Activated CD4-positive, alpha-beta T cell treated with anti-CD3 and anti-CD28 coated beads, Interleukin-2, amount 50 U/mL, for 16 hours (primary cell): ENCODE measurements around the gene DEDD2.

ENCODE experiments used
- DNase-seq: peaks from one replicate; pipeline ENCODE4 v3.0.0-alpha.2; 2020

Gene DEDD2

DNA sequence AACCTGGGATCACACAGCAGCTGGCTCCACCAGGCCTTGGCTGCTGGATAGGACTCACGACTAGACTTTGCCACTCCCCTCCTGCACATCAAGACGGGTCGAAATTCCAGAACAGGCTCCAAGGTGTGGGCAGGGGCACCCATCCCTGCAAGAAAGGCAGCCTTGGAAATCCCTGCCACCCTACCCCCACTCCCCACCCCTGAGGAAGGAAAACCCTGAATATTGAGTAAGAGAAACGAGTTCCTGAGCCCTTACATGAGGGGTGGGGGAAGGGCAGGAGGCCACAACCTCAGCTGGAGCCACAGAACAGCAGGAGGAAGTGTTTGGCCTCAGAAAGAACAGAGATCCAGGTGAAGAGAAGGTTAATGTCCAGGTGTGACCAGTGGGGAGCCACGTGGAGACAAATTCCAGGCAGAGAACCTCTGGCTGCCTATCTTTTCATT is 20.1 kb downstream of the DEDD2 start:
- no peak for DNase-seq

DNA sequence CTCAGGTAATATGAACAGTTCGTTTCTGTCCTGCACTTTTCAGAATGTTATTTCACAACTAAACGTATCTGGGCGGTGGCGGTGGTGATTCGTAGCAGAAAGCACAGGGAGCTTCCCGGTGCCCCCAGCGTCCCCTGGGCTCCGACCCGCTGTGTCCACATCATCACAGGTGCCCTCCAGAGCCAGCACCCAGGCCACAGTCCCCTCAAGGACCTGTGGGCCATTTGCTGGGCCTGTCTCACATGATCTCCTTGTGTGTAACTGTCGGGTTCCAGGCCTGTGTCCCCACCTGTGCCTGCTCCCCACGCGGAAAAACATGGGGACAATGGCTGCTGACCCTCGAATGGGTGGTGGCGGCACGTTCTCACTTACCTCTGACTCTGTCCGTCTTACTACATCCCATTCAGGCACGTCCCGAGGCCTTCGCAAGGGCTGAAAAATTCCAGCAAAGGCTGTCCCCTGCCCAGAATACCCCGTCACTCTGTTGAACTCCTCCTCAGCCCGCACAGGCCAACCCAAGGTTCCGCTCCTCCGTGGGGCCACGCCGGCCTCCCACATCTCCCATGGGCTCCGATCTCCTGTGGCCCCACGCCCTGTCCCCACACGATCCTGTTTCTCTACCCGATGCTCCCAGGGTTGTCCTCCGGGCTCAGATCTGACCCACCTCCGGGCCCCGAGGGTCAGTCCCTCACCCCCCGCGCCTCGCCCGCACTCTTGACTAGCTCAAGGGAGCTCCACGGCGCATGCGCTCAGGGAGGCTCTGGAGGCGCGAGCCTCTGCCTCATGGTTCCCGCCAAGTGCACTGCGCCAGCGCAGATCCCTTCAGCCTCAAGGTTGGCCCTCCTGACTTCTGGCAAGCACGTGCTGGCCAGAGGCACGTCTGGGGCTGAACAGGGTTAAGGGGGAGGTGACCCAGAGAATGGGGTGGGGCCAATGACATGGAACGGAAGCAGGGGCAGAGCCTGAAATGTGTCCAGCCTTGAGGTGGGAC is 21.2 kb downstream of the DEDD2 start:
- no peak for DNase-seq

DNA sequence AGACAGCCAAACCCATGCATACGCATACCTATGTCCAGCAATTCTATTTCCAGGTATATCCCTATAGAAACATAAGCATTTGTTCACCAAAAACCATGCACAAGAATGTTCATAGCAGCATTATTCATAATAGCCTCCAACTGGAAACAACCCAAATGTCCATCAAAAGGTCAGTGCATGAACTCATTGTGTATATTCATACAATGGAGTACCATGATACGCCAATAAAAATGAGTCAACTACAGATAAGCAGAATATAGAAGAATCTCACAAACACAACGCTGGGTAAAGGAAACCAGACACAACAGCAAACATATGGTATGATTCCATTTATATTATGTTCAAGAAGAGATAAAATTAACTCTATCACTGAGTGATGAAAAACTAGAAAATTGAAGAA is 23.8 kb downstream of the DEDD2 start:
- DNase-seq, result no peak

DNA sequence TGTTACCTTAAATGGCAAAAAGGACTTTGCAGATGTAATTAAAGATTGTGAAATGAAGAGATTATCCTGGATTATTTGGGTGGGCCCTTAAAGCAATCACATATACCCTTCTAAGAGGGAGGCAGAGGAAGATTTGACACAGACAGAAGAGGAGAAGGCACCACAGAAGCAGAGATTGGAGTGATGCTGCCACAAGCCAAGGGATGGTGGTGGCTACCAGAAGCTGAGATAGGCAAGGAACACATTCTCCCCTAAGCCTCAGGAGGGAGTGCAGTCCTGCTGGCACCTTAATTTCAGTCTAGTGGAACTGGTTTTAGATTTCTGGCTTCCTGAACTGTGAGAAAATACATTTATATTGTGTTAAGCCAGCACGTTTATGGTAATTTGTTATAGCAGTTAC is 24.2 kb downstream of the DEDD2 start:
- no peak for DNase-seq

DNA sequence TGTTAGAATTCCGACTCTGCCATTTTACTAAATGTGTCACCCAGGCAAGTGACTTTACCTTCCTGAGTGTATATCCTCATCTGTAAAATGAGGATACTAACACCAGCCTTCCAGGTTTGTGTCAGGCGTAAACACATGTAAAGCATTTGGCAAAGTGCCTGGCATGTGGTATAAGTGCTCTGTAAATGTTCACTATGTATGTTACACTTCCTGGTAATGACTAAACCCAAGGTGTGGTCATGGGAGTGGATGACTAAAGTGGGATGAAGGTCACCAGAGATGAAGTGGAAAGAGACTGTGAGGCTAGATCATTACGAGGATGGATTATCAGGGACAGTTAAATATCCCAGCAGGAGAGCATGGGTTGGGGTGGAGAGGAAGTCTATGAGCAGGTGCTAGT is 25.6 kb downstream of the DEDD2 start:
- DNase-seq, result peak; percentile 41

DNA sequence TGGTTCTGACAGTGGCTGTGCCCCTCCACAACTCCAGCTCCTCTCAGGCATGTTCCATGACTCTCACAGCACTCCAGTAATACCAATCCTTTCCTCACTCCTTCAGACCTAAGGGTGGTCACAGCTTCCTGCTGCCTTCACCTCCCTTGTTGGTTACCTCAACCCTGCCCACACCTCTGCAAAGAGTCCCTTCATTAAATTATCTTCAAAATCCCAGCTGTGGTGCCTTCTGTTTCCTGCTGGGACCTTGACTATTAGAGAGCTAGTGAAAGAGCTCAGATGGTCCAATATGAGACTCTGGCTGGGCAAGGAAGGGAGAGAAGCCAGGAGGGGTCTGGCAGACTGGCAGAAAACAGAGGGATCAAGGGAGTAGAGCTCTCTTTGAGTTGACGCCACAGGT is 26.1 kb downstream of the DEDD2 start:
- no peak for DNase-seq

DNA sequence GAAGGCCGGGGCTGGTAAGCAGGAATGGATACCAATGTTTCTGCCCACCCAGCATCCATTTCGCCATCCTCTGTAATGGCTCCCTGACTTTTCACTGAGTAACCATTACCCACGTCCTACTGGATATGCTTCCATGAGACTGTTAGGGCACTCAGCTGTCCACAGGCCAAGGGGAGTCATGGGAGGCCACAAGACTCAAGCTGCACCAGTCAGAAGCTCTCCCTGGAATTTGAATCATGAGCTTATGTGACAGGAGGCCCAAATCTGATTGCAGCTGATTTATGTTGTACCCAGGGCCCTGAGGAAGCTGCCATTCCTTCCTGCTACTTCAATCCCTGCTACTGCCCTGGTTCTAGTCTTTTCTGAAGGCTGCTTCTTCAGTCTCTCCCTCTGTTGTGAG is 28.3 kb downstream of the DEDD2 start:
- no peak for DNase-seq

DNA sequence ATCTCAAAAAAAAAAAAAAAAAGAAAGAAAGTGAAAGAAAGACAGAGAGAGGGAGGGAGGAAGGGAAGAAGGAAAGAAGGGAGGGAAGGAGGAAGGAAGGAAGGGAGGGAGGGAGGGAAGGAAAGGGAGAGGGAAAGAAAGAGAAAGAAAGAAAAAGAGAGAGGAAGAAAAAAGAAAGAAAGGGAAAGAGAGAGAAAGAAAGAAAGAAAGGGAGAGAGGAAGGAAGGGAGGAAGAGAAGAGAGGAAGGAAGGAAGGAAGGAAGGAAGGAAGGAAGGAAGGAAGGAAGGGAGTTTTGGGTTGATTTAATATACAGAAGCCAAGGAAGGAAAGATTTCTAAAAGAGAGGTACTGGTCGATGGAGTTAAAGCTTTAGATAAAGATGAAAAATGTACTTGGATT is 28.8 kb downstream of the DEDD2 start:
- no peak for DNase-seq

DNA sequence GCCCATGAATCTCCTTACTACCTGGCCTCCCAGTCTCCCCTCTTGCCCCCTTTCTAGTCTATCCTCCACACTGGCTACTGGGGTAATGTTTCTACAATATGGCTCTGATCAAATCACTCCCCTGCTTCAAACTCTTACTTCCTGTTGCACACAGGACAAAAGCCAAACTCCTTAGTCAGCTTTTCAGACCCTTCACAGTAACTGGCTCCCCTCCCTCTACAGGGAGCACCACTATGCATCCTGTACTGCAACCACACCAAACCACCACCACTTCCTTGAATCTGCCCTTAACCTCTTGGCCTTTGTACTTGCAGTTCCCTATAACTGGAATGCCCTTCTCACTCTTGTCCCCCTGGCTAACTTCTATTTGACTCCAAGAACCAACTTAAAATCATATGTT is 32.2 kb downstream of the DEDD2 start:
- peak; percentile 68 for DNase-seq

DNA sequence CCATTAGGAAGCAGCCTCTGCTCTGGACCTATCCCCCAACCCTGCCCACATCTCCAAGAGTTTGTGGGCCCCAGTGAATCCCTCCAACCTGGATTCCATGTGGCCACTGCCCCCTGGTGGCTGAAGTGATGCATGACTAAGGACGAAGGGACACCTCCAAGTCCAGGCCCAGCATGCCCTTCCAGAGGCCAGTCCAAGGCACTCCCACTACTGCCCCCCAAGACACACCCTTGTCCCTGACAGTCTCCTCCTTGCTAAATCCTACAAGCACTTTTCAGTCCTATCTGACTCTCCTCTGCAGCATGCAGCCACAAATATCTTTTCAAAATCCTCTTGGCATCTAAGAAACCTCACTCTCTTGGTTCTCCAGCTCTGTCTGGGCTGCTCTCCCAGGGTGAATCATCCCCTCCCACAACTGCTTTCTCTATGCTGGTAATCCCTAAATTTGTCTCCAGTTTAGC is 33.0 kb downstream of the DEDD2 start:
- peak; percentile 74 for DNase-seq

DNA sequence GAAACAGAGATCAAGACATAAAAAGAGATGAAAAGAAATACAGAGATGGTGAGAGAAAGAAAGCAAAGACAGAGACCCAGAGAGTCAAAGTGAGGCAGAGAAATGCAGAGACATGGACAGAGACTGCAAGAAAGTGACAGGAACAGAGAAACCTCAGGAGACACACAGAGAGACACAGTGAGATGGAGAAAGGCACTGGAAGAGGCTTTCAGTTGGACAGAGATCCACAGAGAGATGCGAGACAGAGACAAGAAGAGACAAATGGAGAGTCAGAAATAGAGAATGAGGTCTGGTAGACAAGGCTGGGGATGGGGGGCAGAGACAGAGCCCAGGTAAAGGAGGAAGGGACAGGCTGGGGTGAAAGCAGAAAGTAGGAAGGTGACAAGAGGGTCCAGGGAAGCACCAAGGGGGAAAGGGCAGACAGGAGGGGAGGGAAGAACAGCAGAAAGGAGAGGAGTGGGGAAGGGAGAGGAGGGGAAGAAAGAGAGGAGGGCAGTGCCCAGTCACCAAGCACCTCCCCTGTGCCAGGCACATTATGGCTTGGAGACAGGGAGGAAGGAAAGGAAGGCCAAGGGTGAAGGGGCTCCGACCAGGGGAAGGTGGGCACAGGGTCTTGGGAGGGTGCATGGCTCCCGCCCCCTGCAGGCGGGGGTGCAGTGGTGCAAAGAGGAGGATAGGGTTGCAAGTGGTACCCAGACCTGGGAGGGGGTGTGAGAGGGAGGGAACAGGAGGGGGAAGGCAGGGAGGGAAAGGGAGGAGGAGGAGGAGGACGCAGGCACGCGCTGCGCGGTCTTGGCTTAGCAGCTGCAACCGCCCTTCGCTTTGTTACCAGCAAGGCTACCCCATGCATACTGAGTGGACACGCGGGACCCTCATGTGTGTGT is 38.4 kb downstream of the DEDD2 start:
- DNase-seq, result no peak

DNA sequence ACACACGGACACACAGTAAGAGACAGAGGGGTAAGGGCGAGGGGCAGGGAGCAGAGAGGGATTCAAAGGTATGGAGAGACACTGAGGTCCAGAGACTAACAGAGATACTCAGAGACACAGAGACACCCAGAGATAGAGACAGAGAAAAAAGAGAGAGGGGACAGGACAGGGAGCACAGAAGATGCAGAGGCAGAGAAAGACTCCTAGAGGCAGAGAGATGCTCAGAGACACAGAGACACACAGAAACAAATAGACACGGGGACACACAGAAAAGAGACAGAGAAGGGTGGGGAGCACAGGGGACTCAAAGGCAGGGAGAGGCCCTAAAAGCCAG is 39.8 kb downstream of the DEDD2 start:
- no peak for DNase-seq

DNA sequence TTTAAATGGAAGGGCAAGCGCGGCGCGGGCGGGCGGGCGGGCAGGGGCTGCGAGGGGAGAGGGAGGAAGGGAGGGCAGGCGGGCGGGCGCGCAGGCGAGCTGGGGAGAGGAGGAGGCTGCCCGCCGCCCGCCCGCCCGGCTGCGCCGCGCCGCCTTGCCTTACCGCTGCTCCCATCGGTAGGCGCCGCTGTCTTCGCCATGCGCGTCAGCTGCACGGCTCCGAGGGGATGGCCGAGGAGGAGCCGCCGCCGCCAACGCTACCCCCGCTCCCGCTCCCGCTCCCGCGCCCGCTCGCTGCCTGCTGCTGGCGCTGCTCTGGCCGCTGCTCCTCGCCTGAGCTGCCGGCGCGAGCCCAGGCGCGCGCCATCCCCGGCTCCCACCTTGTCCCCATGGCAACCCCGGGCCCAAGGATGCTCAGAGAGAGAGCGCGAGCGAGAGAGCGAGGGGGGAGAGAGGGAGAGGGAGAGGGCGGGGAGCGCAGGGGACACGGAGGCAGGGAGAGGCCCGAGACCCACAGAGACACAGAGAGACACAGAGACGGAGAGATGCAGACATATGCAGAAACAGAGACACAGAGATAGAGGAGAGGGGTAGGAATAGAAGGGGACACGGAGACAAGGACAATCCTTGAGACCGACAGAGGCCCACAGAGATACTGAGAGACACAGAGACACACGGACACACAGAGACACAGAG is 40.3 kb downstream of the DEDD2 start:
- DNase-seq, result peak; percentile 71

DNA sequence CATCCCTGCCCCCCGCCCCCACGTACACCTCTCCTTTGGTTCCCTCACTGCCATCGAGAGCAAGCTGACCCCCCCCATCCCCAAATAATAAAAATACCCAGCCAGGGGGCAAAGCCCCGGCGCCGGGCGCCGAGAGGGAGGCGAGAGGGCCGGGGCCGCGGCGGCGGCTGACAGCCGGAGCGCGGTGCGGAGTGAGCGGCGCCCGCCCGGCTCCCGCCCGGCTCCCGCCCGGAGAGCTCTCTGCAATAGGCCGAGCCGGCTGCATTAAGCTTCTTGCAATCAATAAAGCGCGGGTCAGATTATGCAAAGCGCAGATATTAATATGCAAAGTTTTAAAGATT is 40.9 kb downstream of the DEDD2 start:
- DNase-seq, result no peak

DNA sequence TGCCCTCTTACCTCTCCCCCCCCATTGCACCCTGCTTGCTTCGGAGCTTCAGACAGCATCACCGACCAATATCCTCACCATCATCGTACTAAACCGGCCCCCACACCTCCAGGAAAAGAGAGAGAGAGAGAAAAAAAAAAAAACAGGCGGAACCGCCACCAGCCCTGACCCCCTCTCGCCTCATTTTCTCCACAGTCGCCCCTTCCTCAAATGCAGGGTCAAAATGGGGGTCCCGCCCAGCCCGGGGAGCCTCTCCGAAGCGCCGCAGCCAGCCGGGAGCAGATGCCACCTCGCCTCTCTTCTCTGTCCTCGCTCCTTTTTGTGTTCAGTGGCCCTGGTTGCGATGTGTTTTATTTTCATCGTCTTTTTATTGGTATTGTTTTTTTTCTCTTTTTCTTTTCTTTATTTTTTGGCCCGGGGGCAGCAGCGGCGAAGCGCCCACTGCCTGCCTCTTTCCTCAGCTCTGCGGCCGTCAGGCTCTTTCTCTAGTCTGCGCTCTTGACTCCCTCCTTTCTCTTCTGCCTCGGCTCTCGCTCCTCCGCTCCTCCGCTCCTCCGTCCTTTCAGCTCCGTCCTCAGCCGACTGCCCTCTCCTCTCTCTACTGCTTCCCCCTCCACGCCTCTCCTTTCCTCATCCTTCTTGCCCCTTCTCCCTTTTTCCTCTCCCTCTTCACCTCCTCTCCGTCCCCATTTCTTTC is 41.4 kb downstream of the DEDD2 start:
- DNase-seq, result no peak

DNA sequence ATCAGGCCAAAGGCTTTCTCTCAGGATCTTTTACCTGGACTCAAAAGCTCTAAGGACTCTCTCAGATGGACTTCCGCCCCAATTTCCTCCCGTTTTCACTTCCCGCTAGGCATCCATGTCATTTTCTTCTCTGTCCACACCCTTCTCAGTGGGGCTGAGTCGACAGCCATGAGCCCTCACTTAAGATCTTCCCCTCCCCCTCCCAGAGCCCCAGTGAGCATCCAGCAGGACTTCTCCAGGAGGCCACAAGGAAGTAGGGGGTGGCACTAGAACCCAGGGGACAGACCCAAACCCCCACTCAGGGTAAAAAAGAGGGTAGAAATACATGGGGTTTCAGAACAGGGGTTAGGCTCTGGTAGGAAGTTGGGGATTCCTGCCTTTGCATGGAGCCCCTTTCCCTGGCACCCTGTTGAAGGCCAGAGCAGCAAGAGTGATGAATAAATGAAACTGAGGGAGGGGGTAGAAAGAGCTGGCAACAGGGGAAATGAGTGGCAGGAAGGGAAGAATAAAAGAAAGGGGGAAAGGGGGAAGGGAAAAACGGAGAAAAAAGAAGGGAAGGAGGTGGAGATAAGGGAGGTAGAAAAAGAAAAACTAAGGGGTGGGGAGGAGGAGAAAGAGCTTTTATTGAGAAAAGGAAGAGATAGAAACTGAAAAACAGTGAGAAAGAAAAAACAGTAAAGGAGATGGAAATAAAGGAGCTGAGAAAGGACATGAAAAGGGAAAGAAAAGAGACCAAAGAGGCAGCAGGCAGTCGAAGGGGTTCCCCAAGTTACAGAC is 42.3 kb downstream of the DEDD2 start:
- no peak for DNase-seq

DNA sequence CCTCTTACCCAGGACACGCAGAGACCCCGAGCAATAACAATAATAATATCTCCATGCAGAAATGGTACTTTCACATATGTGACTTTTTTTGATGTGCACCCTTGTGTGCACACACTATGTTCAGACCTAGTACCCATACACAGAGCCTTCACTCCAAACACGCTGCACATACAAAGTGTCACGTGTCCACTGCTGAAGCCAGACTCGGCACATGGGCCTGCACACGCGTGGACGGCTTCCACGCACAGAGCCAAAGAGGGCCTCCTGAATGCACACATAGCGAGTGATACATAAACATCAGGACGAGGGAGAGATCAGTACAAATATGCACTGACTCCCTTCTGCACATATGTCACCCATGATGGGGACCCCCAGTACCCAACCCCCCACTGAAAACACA is 43.3 kb downstream of the DEDD2 start:
- no peak for DNase-seq

DNA sequence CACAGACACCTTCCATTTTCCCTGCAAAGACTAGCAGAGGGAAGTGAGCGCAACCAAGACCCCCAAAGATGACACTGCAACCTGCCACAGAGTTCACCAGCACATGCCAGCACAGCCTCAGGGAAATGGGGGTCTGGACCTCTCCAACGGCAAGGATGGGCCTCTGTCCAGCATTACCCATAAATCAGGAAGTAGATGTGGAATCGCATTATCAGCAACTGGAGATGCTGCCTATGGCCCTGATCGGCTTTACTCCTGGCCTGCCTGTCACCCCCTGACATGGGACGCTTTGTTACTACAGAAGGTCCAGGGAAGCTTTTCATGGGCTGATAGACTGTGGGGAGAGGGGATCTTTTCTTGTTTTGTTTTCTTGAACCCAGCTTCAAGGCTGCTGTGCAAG is 43.8 kb downstream of the DEDD2 start:
- no peak for DNase-seq

DNA sequence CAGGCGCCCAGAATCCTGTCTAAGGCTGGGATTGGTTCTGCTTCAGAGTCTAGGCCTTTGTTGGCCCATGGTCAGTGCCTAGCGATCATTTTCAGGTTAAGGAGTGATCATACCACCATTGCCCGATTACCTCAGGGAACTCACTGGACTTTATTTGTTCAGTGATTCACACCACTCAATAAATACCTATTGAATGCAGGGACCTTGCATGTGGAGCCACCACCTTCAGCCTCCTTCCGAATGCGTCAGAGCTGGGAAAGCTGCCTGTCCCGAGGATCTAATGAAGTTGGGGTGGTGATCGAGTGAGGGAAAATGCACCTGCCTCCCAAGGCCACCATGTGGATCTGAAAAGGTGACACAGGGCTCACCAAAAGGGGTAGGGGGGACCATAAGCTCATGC is 45.2 kb downstream of the DEDD2 start:
- DNase-seq, result no peak

DNA sequence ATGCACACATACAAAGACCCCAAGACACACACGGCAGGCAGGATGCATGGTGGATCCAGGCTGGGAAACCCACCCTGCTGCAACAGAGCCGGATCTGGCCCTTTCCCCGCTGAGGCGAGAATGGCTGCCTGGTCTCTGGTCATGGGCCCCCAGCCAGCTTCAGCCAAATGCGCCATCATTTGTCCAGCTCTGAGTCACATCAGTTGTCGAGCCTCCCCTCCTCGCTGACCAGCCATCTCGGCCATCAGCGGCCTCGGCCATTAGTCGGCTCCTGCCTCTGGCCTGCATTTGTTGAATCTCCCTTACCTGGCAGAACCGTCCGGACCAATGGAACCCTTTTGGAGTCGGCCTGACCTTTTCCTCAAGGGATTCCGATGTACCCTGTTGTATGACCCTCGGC is 46.8 kb downstream of the DEDD2 start:
- no peak for DNase-seq

DNA sequence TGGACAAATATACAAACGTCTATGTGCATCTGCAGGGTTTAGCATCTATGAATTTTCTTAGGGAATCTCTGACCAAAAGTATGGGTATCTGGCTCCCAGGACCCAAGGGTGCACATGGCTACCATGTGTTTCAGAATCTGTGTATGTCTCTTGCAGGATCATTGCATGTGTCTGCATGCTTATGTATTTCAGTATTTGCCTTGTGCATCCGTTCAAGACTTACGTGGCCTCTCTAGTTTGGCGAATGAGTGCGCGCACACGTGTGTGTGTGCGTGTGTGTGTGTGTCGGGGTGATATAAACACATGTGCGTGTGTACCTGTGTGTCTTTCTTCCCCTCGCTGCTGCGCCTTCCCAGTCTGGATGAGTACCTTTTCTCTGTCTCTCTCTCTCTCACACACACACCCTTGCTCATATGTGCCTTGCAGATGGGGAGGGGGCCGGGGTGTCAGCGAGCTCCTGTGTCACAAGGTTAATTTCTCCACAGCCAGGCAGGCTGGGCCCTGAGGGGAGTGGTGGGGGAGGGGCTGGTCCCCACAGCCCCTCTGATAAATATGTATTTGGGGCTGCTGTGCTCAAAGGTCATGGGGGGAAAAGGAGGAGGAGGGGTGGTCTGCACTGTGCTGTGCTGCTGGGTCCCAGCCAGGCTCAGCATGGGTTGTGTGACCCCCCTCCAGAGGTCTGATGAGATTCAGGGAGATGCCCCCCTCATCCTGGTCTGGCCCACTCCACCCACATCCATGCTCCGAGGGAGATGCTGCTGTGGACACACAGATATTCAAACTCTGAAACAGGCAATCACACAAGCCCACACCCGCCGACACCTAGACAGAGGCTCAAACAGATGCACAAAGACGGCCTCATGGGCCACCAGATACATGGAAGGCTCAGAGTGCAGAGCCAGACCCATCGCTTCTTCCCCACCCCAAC is 47.7 kb downstream of the DEDD2 start:
- no peak for DNase-seq
